GM10266 (cell line): ENCODE measurements around the gene ACSM3.

Experiments
- DNase-seq: peaks from one replicate; pipeline ENCODE4 v3.0.0; 2012; ENCODE audit errors: extremely low spot score
- TF ChIP-seq, protein P1 (sequence below): IDR thresholded peaks from 2 replicates; pipeline ENCODE4 v1.5.1; 2012; ENCODE audit warnings: mild to moderate bottlenecking, low read depth; ENCODE audit not compliant: control insufficient read depth, insufficient read depth; ENCODE audit errors: missing control alignments

Gene ACSM3

GRCh38 chr16:20768818-20769217, 5.0 kb downstream of the ACSM3 start:
- DNase-seq: no peak
- TF ChIP-seq, protein P1, sequence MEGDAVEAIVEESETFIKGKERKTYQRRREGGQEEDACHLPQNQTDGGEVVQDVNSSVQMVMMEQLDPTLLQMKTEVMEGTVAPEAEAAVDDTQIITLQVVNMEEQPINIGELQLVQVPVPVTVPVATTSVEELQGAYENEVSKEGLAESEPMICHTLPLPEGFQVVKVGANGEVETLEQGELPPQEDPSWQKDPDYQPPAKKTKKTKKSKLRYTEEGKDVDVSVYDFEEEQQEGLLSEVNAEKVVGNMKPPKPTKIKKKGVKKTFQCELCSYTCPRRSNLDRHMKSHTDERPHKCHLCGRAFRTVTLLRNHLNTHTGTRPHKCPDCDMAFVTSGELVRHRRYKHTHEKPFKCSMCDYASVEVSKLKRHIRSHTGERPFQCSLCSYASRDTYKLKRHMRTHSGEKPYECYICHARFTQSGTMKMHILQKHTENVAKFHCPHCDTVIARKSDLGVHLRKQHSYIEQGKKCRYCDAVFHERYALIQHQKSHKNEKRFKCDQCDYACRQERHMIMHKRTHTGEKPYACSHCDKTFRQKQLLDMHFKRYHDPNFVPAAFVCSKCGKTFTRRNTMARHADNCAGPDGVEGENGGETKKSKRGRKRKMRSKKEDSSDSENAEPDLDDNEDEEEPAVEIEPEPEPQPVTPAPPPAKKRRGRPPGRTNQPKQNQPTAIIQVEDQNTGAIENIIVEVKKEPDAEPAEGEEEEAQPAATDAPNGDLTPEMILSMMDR: no peak

DNA sequence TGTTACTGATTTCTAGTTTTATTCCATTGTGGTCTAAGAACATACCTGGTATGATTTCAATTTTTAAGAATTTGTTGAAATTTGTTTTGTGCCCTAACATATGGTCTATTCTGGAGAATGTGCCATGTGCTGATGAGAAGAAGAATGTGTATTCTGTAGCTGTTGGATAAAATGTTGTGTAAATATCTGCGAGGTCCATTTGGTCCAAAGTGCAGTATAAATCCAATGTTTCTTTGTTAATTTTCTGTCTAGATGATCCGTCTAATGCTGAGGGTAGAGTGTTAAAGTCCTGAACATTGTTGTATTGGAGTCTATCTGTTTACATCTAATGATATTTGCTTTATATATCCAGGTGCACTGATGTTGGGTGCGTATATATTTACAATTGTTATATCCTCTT, 9.9 kb downstream of the ACSM3 start:
- DNase-seq: no peak
- TF ChIP-seq, protein P1: no peak

DNA sequence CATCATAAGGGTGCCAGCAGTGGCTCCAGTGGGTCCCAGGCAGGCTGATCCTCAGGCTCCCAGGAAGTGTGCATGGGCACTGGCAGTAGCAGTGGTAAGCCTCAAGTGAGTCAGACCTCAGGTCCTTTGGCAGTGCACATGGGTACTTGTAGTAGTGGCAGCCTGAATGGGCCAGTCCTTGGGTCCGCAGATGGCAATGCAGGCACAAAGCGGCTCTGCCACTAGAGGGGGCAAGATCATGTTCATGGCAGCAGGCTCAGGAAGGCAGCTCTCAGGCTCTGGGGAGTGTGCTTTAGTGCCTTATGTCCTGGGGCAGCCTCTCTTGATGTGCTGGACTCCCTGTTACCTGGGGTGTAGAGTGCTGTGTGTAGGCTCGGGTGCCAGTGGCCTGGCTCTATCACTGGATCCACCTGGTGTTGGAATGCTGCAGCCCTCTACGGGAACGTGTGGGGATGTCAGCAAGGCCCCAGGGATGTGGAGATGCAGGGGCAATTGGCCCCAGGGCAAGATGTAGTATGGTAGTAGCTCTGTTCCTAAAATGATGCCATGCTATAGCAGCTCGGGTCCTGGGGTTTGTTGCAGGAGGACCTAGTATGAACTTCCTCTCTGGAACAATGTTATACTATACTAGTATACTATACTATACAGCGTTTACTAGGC, 11.0 kb downstream of the ACSM3 start:
- peak; percentile 48 for DNase-seq
- TF ChIP-seq, protein P1: peak; percentile 76

DNA sequence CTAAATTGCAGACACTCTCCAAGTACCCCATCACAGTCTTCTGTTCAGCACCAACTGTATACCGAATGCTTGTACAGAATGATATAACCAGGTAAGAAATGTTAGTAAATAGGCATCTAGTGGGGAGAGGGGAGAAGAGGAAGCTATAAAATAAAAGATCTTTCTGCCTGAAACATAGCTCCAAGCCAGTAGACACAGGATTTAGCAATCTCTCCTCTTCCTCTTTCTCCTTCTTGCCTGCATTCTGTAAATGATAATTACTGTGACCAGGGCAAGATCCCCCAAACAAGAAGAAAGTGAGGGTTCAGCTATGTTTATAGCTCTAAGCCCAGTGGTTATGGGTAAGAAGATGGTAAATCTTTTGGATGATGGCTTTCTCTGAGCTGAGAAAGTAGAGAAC, 17.9 kb downstream of the ACSM3 start:
- no peak for DNase-seq
- TF ChIP-seq, protein P1: no peak

- TF ChIP-seq, protein P1: no peak
- DNase-seq: no peak
Observed at GRCh38 chr16:20782470-20782869, 18.7 kb downstream of the ACSM3 start.

DNA sequence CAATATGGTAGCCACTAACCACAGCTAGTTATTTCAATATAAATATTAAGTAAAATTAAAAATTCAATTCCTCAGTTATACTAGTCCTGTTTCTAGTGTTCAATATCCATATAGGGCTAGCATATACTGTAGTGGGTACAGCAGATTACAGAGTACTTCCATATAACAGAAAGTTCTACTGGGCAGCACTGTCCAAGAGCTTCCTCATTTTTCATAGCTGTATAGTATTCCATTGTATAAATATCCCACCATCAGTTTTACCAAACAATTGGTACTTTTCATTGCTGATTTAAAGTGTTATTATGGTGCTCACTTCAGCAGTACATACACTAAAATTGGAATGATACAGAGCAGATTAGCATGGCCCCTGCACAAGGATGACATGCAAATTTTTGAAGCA, 20.4 kb downstream of the ACSM3 start:
- no peak for DNase-seq
- TF ChIP-seq, protein P1: no peak

DNA sequence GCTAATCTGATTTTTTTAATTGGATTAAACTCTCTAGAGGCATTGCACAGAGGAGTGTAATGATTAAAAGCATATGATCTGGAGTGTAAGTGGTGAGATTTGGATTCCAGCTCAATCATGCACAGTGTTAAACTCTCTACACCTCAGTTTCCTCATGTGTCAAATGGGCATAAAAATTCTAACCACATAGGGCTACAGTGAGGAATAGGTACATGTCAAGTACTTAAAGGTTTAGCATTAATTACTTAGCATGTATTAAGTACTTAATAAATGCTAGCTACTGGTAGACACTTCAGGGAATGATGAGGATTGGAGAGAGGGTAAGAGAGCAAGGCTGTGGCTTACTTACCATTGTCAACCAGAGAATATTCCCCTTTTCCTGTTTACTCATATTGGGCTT, 25.3 kb downstream of the ACSM3 start:
- TF ChIP-seq, protein P1: no peak
- no peak for DNase-seq
